DND-41 (cell line): Measurements from ENCODE around the gene SHTN1.

Experiments
- ATAC-seq: fragments of 200-7000 bp; cut with Tn5 transposase; 3 replicates; pipeline ENCODE4 v1.9.1; 2021; ENCODE audit warnings: low read depth; ENCODE audit not compliant: insufficient read depth
- DNase-seq: peaks from one replicate; pipeline ENCODE4 v3.0.0-alpha.2; 2020
- H2AFZ ChIP-seq: 2 replicates; pipeline ENCODE4 v1.6.0; 2012; ENCODE audit warnings: low read depth, low read length
- H3K27ac ChIP-seq: 2 replicates; pipeline ENCODE4 v1.5.1; 2012; ENCODE audit warnings: low read length, inconsistent platforms
- H3K27me3 ChIP-seq: fragments of 200-600 bp; sonication (generic); 2 replicates; pipeline ENCODE4 v1.6.0; 2012; ENCODE audit warnings: low read length, mild to moderate bottlenecking, inconsistent platforms; ENCODE audit not compliant: insufficient read depth, poor library complexity
- H3K36me3 ChIP-seq: 2 replicates; pipeline ENCODE4 v1.5.1; 2012; ENCODE audit warnings: low read length, inconsistent platforms; ENCODE audit not compliant: insufficient read depth
- H3K4me1 ChIP-seq: 2 replicates; pipeline ENCODE4 v1.5.1; 2012; ENCODE audit warnings: mild to moderate bottlenecking, low read length; ENCODE audit not compliant: insufficient read depth
- H3K4me2 ChIP-seq: 2 replicates; pipeline ENCODE4 v1.6.0; 2012; ENCODE audit warnings: mild to moderate bottlenecking, moderate library complexity, low read length, inconsistent platforms; ENCODE audit not compliant: insufficient read depth
- H3K4me3 ChIP-seq, 2 experiments: fragments of 200-600 bp in 1 of 2; shearing (Covaris generic) in 1 of 2; 2 replicates each; pipeline ENCODE4 v1.5.1; 2012 to 2016; ENCODE audit warnings: inconsistent platforms in 2 of 2, low read length in 2 of 2, mild to moderate bottlenecking in 2 of 2, low read depth in 1 of 2, moderate library complexity in 1 of 2
- H3K79me2 ChIP-seq: 2 replicates; pipeline ENCODE4 v1.6.0; 2012; ENCODE audit warnings: low read length, inconsistent platforms; ENCODE audit not compliant: insufficient read depth
- H3K9ac ChIP-seq: 2 replicates; pipeline ENCODE4 v1.6.0; 2012; ENCODE audit warnings: low read depth, mild to moderate bottlenecking, inconsistent platforms, low read length, moderate library complexity
- H3K9me3 ChIP-seq: 2 replicates; pipeline ENCODE4 v1.5.1; 2012; ENCODE audit warnings: low read length, moderate library complexity, mild to moderate bottlenecking, inconsistent platforms; ENCODE audit not compliant: insufficient read depth, severe bottlenecking
- H4K20me1 ChIP-seq: 2 replicates; pipeline ENCODE4 v1.6.0; 2012; ENCODE audit warnings: low read length; ENCODE audit not compliant: insufficient read depth
- CTCF ChIP-seq: IDR thresholded peaks from 2 replicates; pipeline ENCODE4 v1.5.1; 2012; ENCODE audit warnings: borderline replicate concordance, low read length, moderate library complexity, mild to moderate bottlenecking; ENCODE audit not compliant: poor library complexity, severe bottlenecking; ENCODE audit errors: extremely low read depth
- EZH2 ChIP-seq: IDR thresholded peaks from 3 replicates; pipeline ENCODE4 v1.6.1; 2012; ENCODE audit warnings: borderline replicate concordance, low read depth, mild to moderate bottlenecking, moderate library complexity, low read length, inconsistent platforms; ENCODE audit not compliant: severe bottlenecking

Gene SHTN1

GRCh38 chr10:116892907-116893685, 111.9 kb downstream of the SHTN1 start:
- Histone ChIP-seq H3K4me2 (no peak overlapping the region), H3K4me3 (no peak overlapping the region), H3K4me1 (no peaks in the 10 kb centered on the region), H4K20me1 (no peaks in the 10 kb centered on the region), H3K27me3 (peaks cover 12% of the 10 kb centered on the region), H3K27ac (no peak overlapping the region), H3K9ac (no peak overlapping the region), H3K36me3 (no peaks in the 10 kb centered on the region), H3K9me3 (no peaks in the 10 kb centered on the region), H2AFZ (no peak overlapping the region), H3K79me2 (no peaks in the 10 kb centered on the region)
- DNase-seq, result no peak
- ATAC-seq, result no peak
- TF ChIP-seq CTCF (no peak), EZH2 (no peak)

GRCh38 chr10:116891208-116891607, 113.8 kb downstream of the SHTN1 start:
- no peak overlapping the region for H3K4me2 ChIP-seq
- H4K20me1 ChIP-seq, result no peaks in the 10 kb centered on the region
- no peaks in the 10 kb centered on the region for H3K36me3 ChIP-seq
- H3K4me3 ChIP-seq, result no peak overlapping the region
- H2AFZ ChIP-seq, result no peak overlapping the region
- H3K9me3 ChIP-seq, result no peaks in the 10 kb centered on the region
- ATAC-seq, result no peak
- H3K79me2 ChIP-seq, result no peaks in the 10 kb centered on the region
- no peak for DNase-seq
- H3K4me1 ChIP-seq, result no peaks in the 10 kb centered on the region
- TF ChIP-seq CTCF (no peak), EZH2 (no peak)
- H3K27me3 ChIP-seq, result peaks cover 13% of the 10 kb centered on the region
- no peak overlapping the region for H3K9ac ChIP-seq
- H3K27ac ChIP-seq, result no peak overlapping the region

GRCh38 chr10:116889066-116889465, 115.9 kb downstream of the SHTN1 start:
- no peak overlapping the region for H3K27ac ChIP-seq
- no peaks in the 10 kb centered on the region for H3K9me3 ChIP-seq
- H3K4me1 ChIP-seq, result no peaks in the 10 kb centered on the region
- H3K4me3 ChIP-seq, result no peak overlapping the region
- H3K79me2 ChIP-seq, result no peaks in the 10 kb centered on the region
- peaks cover 14% of the 10 kb centered on the region for H3K27me3 ChIP-seq
- no peak for TF ChIP-seq CTCF
- TF ChIP-seq EZH2, result no peak
- H3K9ac ChIP-seq, result no peak overlapping the region
- DNase-seq (no peak), ATAC-seq (no peak)
- no peaks in the 10 kb centered on the region for H3K36me3 ChIP-seq
- no peaks in the 10 kb centered on the region for H4K20me1 ChIP-seq
- no peak overlapping the region for H2AFZ ChIP-seq
- no peak overlapping the region for H3K4me2 ChIP-seq
